Ramos (cell line): ENCODE results near the gene GALNT13.

Experiments
- in situ Hi-C: fragments of 300-500 bp; cut with MboI; formaldehyde crosslinking; loops from one replicate; pipeline ENCODE4 v1.14.3; 2022; ENCODE audit warnings: low sequenced_read_pairs; ENCODE audit not compliant: unreplicated experiment

GALNT13 gene

GRCh38 chr2:153871231-153872221, at the start of gene GALNT13:
Gene GALNT13 (plus strand): TSS chr2:153871922.
- in situ Hi-C loops, result no loop called here

- in situ Hi-C loops, result no loop called here
These were observed 47.8 kb upstream of the GALNT13 start for GRCh38 chr2:153823880-153824279.

GRCh38 chr2:153828335-153828734, 43.4 kb upstream of the GALNT13 start:
- in situ Hi-C loops, result no loop called here

- in situ Hi-C loops, result no loop called here
These were observed 37.1 kb upstream of the GALNT13 start for GRCh38 chr2:153834662-153835061.

- in situ Hi-C loops, result no loop called here
These were observed 13.5 kb upstream of the GALNT13 start for GRCh38 chr2:153858250-153858649.

- in situ Hi-C loops, result no loop called here
These were observed 7.7 kb upstream of the GALNT13 start for GRCh38 chr2:153864022-153864421.

- in situ Hi-C loops, result no loop called here
These were observed 5.1 kb upstream of the GALNT13 start for GRCh38 chr2:153866595-153866994.

- in situ Hi-C loops, result no loop called here
These were observed 1.4 kb upstream of the GALNT13 start for GRCh38 chr2:153870308-153870707.

GRCh38 chr2:153872311-153873051, 759 bp downstream of the GALNT13 start:
- in situ Hi-C loops, result no loop called here

GRCh38 chr2:153873052-153874048, 1.6 kb downstream of the GALNT13 start:
- in situ Hi-C loops, result no loop called here

- in situ Hi-C loops, result no loop called here
These were observed 4.2 kb downstream of the GALNT13 start for GRCh38 chr2:153875801-153876466.

- in situ Hi-C loops, result no loop called here
These were observed 9.2 kb downstream of the GALNT13 start for GRCh38 chr2:153880926-153881325.

- in situ Hi-C loops, result no loop called here
These were observed 15.1 kb downstream of the GALNT13 start for GRCh38 chr2:153886833-153887232.

- in situ Hi-C loops, result no loop called here
These were observed 18.9 kb downstream of the GALNT13 start for GRCh38 chr2:153890576-153890975.

- in situ Hi-C loops, result no loop called here
These were observed 19.3 kb downstream of the GALNT13 start for GRCh38 chr2:153891051-153891450.

GRCh38 chr2:153912798-153913396, 41.2 kb downstream of the GALNT13 start:
- in situ Hi-C loops, result no loop called here

- in situ Hi-C loops, result no loop called here
These were observed 45.8 kb downstream of the GALNT13 start for GRCh38 chr2:153917570-153917969.

GRCh38 chr2:153935511-153935910, 63.8 kb downstream of the GALNT13 start:
- in situ Hi-C loops, result no loop called here
